Breast epithelium (tissue), 4 donors: ENCODE results near the gene TMEM151B. TPM values are rescaled to one million over a fixed set of nuclear protein-coding genes. Genes with fewer than 3 reads are reported as not detected.

Experiments used
- DNase-seq, 2 donors: peaks; one replicate each; pipeline ENCODE4 v3.0.0-alpha.2; 2019; ENCODE audit warnings: low spot score in 2 of 2
- H3K27ac ChIP-seq, 2 donors: fragments of 200-600 bp; sonication (generic) in 1 of 2; one replicate each; pipeline ENCODE4 v1.5.1; 2016 to 2019; ENCODE audit warnings: mild to moderate bottlenecking in 1 of 2
- H3K27me3 ChIP-seq, 2 donors: fragments of 200-600 bp; sonication (generic) in 1 of 2; one replicate each; pipeline versions ENCODE4 v1.5.1 to v1.6.0; 2017 to 2019; ENCODE audit warnings: control low read depth in 1 of 2, mild to moderate bottlenecking in 1 of 2
- H3K36me3 ChIP-seq: fragments of 200-600 bp; one replicate; pipeline ENCODE4 v1.5.1; 2019
- H3K4me1 ChIP-seq, 2 donors: fragments of 200-600 bp; sonication (generic); one replicate each; pipeline ENCODE4 v1.5.1; 2016 to 2019; ENCODE audit warnings: control low read depth in 1 of 2
- H3K4me3 ChIP-seq, 3 donors: fragments of 200-600 bp; sonication (generic); 1 replicate in 2 of 3; 2 replicates in 1 of 3; pipeline ENCODE4 v1.5.1; 2016 to 2019; ENCODE audit warnings: mild to moderate bottlenecking in 3 of 3, moderate library complexity in 2 of 3
- H3K9me3 ChIP-seq, 2 donors: fragments of 200-600 bp; sonication (generic) in 1 of 2; one replicate each; pipeline ENCODE4 v1.5.1; 2016 to 2019; ENCODE audit warnings: control low read depth in 1 of 2
- CTCF ChIP-seq, 3 donors: fragments of 450-650 bp; IDR thresholded peaks; one replicate each; pipeline ENCODE4 v1.5.1; 2016 to 2017; ENCODE audit warnings: antibody characterized with exemption in 3 of 3, mild to moderate bottlenecking in 3 of 3, moderate library complexity in 3 of 3
- POLR2A ChIP-seq: fragments of 450-650 bp; IDR thresholded peaks from one replicate; pipeline ENCODE4 v1.6.1; 2016; ENCODE audit warnings: antibody characterized with exemption, mild to moderate bottlenecking, moderate library complexity
- POLR2AphosphoS5 ChIP-seq, 3 donors: sonication (generic); formaldehyde crosslinking; IDR thresholded peaks; one replicate each; pipeline ENCODE4 v1.6.1; 2017; ENCODE audit warnings: antibody characterized with exemption in 3 of 3
- intact Hi-C: fragments of 100-400 bp; cut with DNase I; formaldehyde crosslinking; loops from one replicate; pipeline ENCODE4 v1.15.1; 2023; ENCODE audit warnings: low total_unique reads
- total RNA-seq, 3 donors: library from RNA; depleted of rRNA; stranded (reverse); fragments of >200 nt; gene quantifications; one replicate each; pipeline ENCODE4 v1.1.0, GENCODE V29; 2016

The TMEM151B gene
- total RNA-seq, 3 donors from 2014 or later, result 0.15 TPM; not detected in 2

GRCh38 chr6:44225579-44226325 lies 44.5 kb upstream of the TMEM151B start:
- Histone ChIP-seq H3K9me3 (no peaks in the 10 kb centered on the region), H3K27ac (peak overlapping the region; percentile 98 to 99), H3K4me1 (peaks cover 14 to 50% of the 10 kb centered on the region in 2 donors), H3K36me3 (no peaks in the 10 kb centered on the region), H3K27me3 (no peaks in the 10 kb centered on the region), H3K4me3 (peak overlapping the region in 1 of 3 donors; percentile 43)
- no peak for TF ChIP-seq POLR2AphosphoS5 (IDR thresholded peaks at IDR 0.05)
- no peak for TF ChIP-seq POLR2A
- no peak for TF ChIP-seq CTCF (IDR thresholded peaks at IDR 0.05)
- intact Hi-C loops, result no loop called here
- DNase-seq, result no peak

GRCh38 chr6:44226368-44227147 lies 43.7 kb upstream of the TMEM151B start:
- Histone ChIP-seq H3K36me3 (no peaks in the 10 kb centered on the region), H3K4me1 (peaks cover 12 to 46% of the 10 kb centered on the region in 2 donors), H3K9me3 (no peaks in the 10 kb centered on the region), H3K4me3 (peak overlapping the region; percentile 7 to 43 (median 20)), H3K27ac (peak overlapping the region; percentile 98 to 99), H3K27me3 (no peaks in the 10 kb centered on the region)
- no peak for TF ChIP-seq POLR2A
- no peak for TF ChIP-seq CTCF (IDR thresholded peaks at IDR 0.05)
- TF ChIP-seq POLR2AphosphoS5 (IDR thresholded peaks at IDR 0.05), result no peak
- intact Hi-C loops, result no loop called here
- no peak for DNase-seq

GRCh38 chr6:44227148-44227793 lies 43.0 kb upstream of the TMEM151B start:
- Histone ChIP-seq H3K4me3 (peak overlapping the region; percentile 7 to 43 (median 20)), H3K4me1 (peaks cover 8 to 39% of the 10 kb centered on the region in 2 donors)
- intact Hi-C loops, result no loop called here

GRCh38 chr6:44228031-44228430 lies 42.2 kb upstream of the TMEM151B start:
- no peak for TF ChIP-seq POLR2A
- no peak for TF ChIP-seq POLR2AphosphoS5 (IDR thresholded peaks at IDR 0.05)
- no peak for TF ChIP-seq CTCF (IDR thresholded peaks at IDR 0.05)
- Histone ChIP-seq H3K27me3 (no peaks in the 10 kb centered on the region), H3K36me3 (no peaks in the 10 kb centered on the region), H3K4me3 (peak overlapping the region in 1 of 3 donors; percentile 1), H3K27ac (peak overlapping the region; percentile 98 to 99), H3K9me3 (no peaks in the 10 kb centered on the region), H3K4me1 (peaks cover 11 to 32% of the 10 kb centered on the region in 2 donors)
- DNase-seq, result no peak
- intact Hi-C loops, result no loop called here

More at GRCh38 chr6:44227148-44227793, 43.0 kb upstream of the TMEM151B start:
- H3K27ac ChIP-seq, result peak overlapping the region; percentile 98 to 99
- no peaks in the 10 kb centered on the region for H3K27me3 ChIP-seq
- TF ChIP-seq POLR2A (no peak), CTCF (IDR thresholded peaks at IDR 0.05) (no peak), POLR2AphosphoS5 (IDR thresholded peaks at IDR 0.05) (no peak)
- H3K9me3 ChIP-seq, result no peaks in the 10 kb centered on the region
- no peaks in the 10 kb centered on the region for H3K36me3 ChIP-seq
- no peak for DNase-seq
